Keratinocyte (primary cell): ENCODE measurements around the gene SPTLC2.

ENCODE experiments used
- EZH2 ChIP-seq: IDR thresholded peaks from one replicate; pipeline ENCODE4 v1.6.1; 2012; ENCODE audit warnings: inconsistent platforms, mild to moderate bottlenecking, low read length, moderate library complexity
- TF ChIP-seq, protein P1 (sequence below), 3 experiments: IDR thresholded peaks in 1 of 3; conservative IDR thresholded peaks in 1 of 3; optimal IDR thresholded peaks in 1 of 3; 2 replicates in 2 of 3; 3 replicates in 1 of 3; pipeline versions ENCODE3 to v1.5.1; 2011; ENCODE audit warnings: low read length in 3 of 3, mild to moderate bottlenecking in 3 of 3, moderate library complexity in 2 of 3, control low read depth in 1 of 3, inconsistent platforms in 1 of 3; ENCODE audit not compliant: insufficient read depth in 2 of 3; ENCODE audit errors: extremely low read depth in 1 of 3

DNA sequence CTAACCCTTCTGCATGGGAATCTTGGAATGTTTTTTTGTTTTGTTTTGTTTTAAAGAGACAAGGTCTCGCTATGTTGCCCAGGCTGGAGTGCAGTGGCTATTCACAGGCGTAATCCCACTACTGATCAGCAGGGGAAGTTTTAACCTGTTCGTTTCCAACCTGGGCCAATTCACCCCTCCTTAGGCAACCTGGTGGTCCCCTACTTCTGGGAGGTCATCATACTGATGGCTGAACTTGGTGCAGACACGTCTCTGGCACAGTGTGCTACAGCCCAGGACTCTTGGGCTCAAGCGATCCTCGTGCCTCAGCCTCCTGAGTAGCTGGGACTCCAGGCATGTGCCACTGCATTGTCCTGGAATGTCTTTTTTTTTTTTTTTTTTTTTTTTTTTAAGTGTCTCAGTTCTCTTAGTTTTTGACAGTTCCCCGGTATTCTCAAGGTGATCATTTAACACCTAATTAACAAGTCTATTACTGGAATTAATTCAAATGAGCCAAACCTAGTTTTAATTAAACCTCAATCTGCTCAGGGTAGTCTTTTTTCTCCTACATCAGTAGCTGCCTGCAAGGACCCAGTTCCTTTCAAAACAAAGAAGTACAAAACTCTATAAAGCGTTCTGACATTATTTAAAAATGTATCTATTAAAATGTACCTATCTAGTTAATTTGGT lies 68.8 kb downstream of the SPTLC2 start:
- TF ChIP-seq, protein P1, sequence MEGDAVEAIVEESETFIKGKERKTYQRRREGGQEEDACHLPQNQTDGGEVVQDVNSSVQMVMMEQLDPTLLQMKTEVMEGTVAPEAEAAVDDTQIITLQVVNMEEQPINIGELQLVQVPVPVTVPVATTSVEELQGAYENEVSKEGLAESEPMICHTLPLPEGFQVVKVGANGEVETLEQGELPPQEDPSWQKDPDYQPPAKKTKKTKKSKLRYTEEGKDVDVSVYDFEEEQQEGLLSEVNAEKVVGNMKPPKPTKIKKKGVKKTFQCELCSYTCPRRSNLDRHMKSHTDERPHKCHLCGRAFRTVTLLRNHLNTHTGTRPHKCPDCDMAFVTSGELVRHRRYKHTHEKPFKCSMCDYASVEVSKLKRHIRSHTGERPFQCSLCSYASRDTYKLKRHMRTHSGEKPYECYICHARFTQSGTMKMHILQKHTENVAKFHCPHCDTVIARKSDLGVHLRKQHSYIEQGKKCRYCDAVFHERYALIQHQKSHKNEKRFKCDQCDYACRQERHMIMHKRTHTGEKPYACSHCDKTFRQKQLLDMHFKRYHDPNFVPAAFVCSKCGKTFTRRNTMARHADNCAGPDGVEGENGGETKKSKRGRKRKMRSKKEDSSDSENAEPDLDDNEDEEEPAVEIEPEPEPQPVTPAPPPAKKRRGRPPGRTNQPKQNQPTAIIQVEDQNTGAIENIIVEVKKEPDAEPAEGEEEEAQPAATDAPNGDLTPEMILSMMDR (optimal IDR thresholded peaks at IDR 0.05 in 1 of 3, IDR thresholded peaks at IDR 0.05 in 1 of 3, conservative IDR thresholded peaks at IDR 0.05 in 1 of 3; ENCODE audit: extremely low read depth in 1 of 3, insufficient read depth in 2 of 3, low read length in 3 of 3) = peak in 2 of 3 experiments; percentile 7 to 13
- TF ChIP-seq EZH2 = no peak
